Pancreas (tissue), 10 donors: ENCODE measurements around the gene ARF1. TPM values are rescaled to one million over a fixed set of nuclear protein-coding genes. Genes with fewer than 3 reads are reported as not detected.

Experiments
- ATAC-seq, 4 donors: fragments of 200-7000 bp; cut with Tn5 transposase; one replicate each; pipeline versions ENCODE4 v1.8.0 to v1.9.1; 2020; ENCODE audit warnings: mild to moderate bottlenecking in 4 of 4, moderate library complexity in 4 of 4
- DNase-seq, 6 donors: peaks; one replicate each; pipeline ENCODE4 v3.0.0-alpha.2; 2020
- FAIRE-seq: peaks from 2 replicates; lab custom pipeline; 2012; peaks lifted over from hg19 to GRCh38; lab: Jason Lieb, UNC
- H3K27ac ChIP-seq, 4 donors: fragments of 200-600 bp; sonication (generic); 1 replicate in 3 of 4; 2 replicates in 1 of 4; pipeline versions ENCODE4 v1.5.0 to v1.8.0; 2020
- H3K27me3 ChIP-seq, 4 donors: fragments of 200-600 bp; one replicate each; pipeline ENCODE4 v1.8.0; 2021
- H3K36me3 ChIP-seq, 3 donors: fragments of 200-600 bp; sonication (generic) in 1 of 3; one replicate each; pipeline versions ENCODE4 v1.5.0 to v1.8.0; 2020 to 2021
- H3K4me1 ChIP-seq, 3 donors: fragments of 200-600 bp; one replicate each; pipeline ENCODE4 v1.8.0; 2021
- H3K4me3 ChIP-seq, 4 donors: fragments of 200-600 bp; sonication (generic) in 2 of 4; one replicate each; pipeline versions ENCODE4 v1.5.0 to v1.8.0; 2020 to 2021
- H3K9me3 ChIP-seq, 4 donors: fragments of 200-600 bp; one replicate each; pipeline ENCODE4 v1.8.0; 2021
- WGBS, 2 donors: extraction: QIAGEN DNeasy Blood & Tissue Kit; methylation state at CpG; one replicate each; pipeline ENCODE4 v1.1.7; 2013; 5-methylcytosine and 5-hydroxymethylcytosine counted together
- intact Hi-C, 3 donors: fragments of 100-400 bp; cut with DNase I; formaldehyde crosslinking; loops; one replicate each; pipeline versions ENCODE4 v1.11.1 to v1.14.2; 2022
- polyA plus RNA-seq, 2 donors: library from polyadenylated mRNA; stranded (reverse); fragments of 200-250 nt; gene quantifications; one replicate each; pipeline ENCODE4 v1.2.3, GENCODE V29; 2013
- total RNA-seq, 6 donors: library from RNA; stranded (reverse); fragmentation: NEBNext Ultra II Directional in 4 of 6; extraction: Animal tissue kit (Norgen Biotek cat#: 25700) in 4 of 6; gene quantifications; one replicate each; pipeline versions ENCODE4 v1.2.1 to v1.2.4, GENCODE V29; 2021 to 2023
- TF ChIP-seq, protein P1 (sequence below), 4 donors: fragments of 200-600 bp; sonication (generic) in 3 of 4; IDR thresholded peaks; one replicate each; pipeline versions ENCODE4 v1.5.0 to v1.8.0; 2021; ENCODE audit warnings: antibody characterized with exemption in 4 of 4
- donor health status: healthy with polysubstance abuse.
- donor health status: DM: no; HTN: no; CAD: no; lungs with moderate emphysema.
- donor health status: DM: no; HTN: no; CAD: no.
- donor health status: control.
- donor health status: control.
- donor health status: Bipolar disorder and iron deficiency.
- donor health status: DM: yes; HTN: yes; CAD: no.
- donor health status: DM: no; HTN: no; CAD: no.
- donor health status: DM: no; HTN: no; CAD: no.
- donor health status: DM: yes; HTN: yes; CAD: no.

The ARF1 gene
- total and polyA plus RNA-seq, 8 donors, result 160 to 251 (median 205) TPM

DNA sequence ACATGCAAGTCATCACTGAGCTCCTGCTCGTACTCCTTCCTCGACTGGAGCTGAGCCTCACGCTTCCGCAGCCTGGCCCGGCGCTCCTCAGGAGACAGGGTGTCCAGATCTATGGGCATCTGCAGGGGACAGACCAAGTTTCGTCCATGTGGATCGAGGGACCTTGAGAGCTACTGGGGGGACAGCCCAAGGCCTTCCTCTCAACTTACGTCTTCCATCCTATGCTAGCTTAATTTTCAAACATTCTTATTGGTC lies 24.2 kb downstream of the ARF1 start:
- Histone ChIP-seq H3K9me3 (no peaks in the 10 kb centered on the region), H3K4me1 (peaks cover 5 to 13% (median 7%) of the 10 kb centered on the region in 3 donors), H3K4me3 (no peak overlapping the region), H3K36me3 (no peaks in the 10 kb centered on the region), H3K27me3 (no peaks in the 10 kb centered on the region), H3K27ac (no peak overlapping the region)
- TF ChIP-seq, protein P1, sequence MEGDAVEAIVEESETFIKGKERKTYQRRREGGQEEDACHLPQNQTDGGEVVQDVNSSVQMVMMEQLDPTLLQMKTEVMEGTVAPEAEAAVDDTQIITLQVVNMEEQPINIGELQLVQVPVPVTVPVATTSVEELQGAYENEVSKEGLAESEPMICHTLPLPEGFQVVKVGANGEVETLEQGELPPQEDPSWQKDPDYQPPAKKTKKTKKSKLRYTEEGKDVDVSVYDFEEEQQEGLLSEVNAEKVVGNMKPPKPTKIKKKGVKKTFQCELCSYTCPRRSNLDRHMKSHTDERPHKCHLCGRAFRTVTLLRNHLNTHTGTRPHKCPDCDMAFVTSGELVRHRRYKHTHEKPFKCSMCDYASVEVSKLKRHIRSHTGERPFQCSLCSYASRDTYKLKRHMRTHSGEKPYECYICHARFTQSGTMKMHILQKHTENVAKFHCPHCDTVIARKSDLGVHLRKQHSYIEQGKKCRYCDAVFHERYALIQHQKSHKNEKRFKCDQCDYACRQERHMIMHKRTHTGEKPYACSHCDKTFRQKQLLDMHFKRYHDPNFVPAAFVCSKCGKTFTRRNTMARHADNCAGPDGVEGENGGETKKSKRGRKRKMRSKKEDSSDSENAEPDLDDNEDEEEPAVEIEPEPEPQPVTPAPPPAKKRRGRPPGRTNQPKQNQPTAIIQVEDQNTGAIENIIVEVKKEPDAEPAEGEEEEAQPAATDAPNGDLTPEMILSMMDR (IDR thresholded peaks at IDR 0.05), result no peak
- FAIRE-seq (no peak), ATAC-seq (no peak), DNase-seq (no peak)
- 86 to 97% methylated on average over 9 of the region's 9 CpGs for whole genome bisulfite sequencing, 2 donors
- intact Hi-C loops, result no loop called here

DNA sequence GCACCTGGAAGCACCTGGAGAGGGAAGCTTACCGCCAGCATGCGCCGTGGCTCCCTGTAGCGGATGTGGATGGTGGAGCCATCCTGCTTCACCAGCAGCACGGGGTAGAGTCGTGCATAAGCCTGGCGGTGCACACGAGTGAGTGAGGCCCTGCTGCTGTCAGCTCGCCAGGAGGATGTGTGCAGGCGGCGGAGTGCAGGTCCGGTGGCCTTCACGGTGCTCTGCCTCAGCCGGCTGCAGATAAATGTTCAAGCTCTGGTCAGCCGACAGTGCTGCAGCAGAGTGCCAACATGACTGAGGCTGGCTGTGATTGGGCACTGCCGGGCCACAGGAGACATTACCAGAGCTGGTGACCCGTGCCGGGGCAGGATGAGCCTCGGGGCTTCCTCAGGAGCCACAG lies 25.1 kb downstream of the ARF1 start:
- no peaks in the 10 kb centered on the region for H3K36me3 ChIP-seq
- H3K27me3 ChIP-seq, result no peaks in the 10 kb centered on the region
- H3K27ac ChIP-seq, result no peak overlapping the region
- WGBS, 2 donors, result 74 to 82% methylated on average over 19 of the region's 19 CpGs
- intact Hi-C loops, result no loop called here
- no peak for FAIRE-seq
- no peaks in the 10 kb centered on the region for H3K9me3 ChIP-seq
- TF ChIP-seq, protein P1 (IDR thresholded peaks at IDR 0.05), result no peak
- DNase-seq, result peak in 3 of 6 donors; percentile 23 to 75 (median 53)
- no peak for ATAC-seq
- peaks cover 5 to 9% (median 7%) of the 10 kb centered on the region in 3 donors for H3K4me1 ChIP-seq
- no peak overlapping the region for H3K4me3 ChIP-seq

DNA sequence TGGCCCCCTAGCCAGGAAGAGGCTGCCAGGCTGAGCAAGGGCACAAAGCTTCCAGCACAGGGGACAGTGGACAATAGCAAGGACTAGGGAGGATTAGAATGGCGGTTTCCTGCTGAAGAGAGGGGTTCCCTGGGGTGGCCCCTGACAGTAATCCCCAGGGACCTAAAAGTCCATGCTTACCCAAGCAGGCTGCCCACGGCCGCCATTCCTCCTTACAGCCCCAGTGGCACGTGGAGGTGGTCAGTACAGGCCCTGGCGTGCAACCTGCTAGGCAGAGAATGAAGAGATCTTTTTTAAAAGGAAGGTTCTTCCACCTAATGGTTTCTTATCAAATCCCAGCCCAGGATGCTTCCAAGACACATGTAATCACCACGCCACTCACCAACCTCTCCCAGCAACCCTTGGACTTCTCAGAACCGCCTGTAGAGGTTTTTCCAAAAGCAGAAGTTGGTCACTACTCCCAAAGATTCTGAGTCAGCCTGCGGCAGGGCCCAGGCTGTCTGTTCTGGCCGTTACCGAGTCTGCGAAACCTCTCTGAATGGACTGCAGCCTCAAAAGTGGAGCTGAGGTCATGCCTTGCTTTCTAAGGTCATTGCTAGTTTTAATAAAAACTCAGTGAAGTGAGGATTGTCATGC lies 25.7 kb downstream of the ARF1 start:
- ATAC-seq (no peak), FAIRE-seq (no peak), DNase-seq (no peak)
- WGBS, 2 donors, result 61 to 67% methylated on average over 11 of the region's 11 CpGs
- Histone ChIP-seq H3K27ac (peak overlapping the region in 3 of 4 donors; percentile 79 to 88 (median 85)), H3K27me3 (no peaks in the 10 kb centered on the region), H3K4me1 (peaks cover 5 to 9% (median 7%) of the 10 kb centered on the region in 3 donors), H3K4me3 (peak overlapping the region; percentile 79 to 98 (median 88)), H3K36me3 (no peaks in the 10 kb centered on the region), H3K9me3 (no peaks in the 10 kb centered on the region)
- TF ChIP-seq, protein P1 (IDR thresholded peaks at IDR 0.05), result no peak
- intact Hi-C loops, result no loop called here

DNA sequence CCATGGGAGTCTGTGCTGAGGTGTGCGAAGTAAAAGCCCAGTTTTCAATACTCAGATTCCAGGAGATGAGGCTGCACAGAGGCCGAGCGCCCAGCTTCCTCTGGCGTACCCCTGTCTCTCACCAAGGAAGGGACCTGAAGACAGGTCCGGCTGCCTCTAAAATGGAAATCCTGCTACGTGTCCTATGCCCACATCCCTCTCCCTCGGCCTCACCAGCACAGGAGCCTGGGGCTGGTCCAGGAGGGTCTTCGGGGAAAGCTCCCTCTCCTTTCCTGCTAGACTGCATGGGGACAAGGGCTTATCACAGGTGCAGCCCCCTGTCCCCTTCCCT lies 26.2 kb downstream of the ARF1 start:
- H3K4me3 ChIP-seq, result peak overlapping the region; percentile 79 to 98 (median 88)
- no peaks in the 10 kb centered on the region for H3K27me3 ChIP-seq
- TF ChIP-seq, protein P1 (IDR thresholded peaks at IDR 0.05), result no peak
- DNase-seq (no peak), FAIRE-seq (no peak), ATAC-seq (no peak)
- peak overlapping the region; percentile 77 to 88 (median 82) for H3K27ac ChIP-seq
- H3K9me3 ChIP-seq, result no peaks in the 10 kb centered on the region
- 2 to 3% methylated on average over 7 to 8 of the region's 8 CpGs for WGBS, 2 donors
- H3K4me1 ChIP-seq, result peaks cover 5 to 9% (median 7%) of the 10 kb centered on the region in 3 donors
- H3K36me3 ChIP-seq, result no peaks in the 10 kb centered on the region
- intact Hi-C loops, result no loop called here
